Fibroblast of skin of right quadriceps (primary cell): ENCODE measurements around the gene TAB2.
"Not testable (repeated sequence)": the region's sequence is repeated elsewhere in the genome, so short reads cannot be mapped to it uniquely, and the experiment has no call there.

Experiments
- DNase-seq: peaks from one replicate; pipeline ENCODE4 v3.0.0-alpha.2; 2013

TAB2 gene

GRCh38 chr6:149334682-149335160 is 17.2 kb downstream of the TAB2 start:
- DNase-seq, result peak; percentile 82

GRCh38 chr6:149335924-149336608 is 18.6 kb downstream of the TAB2 start:
- peak; percentile 80 for DNase-seq

- DNase-seq, result no peak
These were observed 19.1 kb downstream of the TAB2 start for GRCh38 chr6:149336609-149336928.

GRCh38 chr6:149337320-149337719 is 19.8 kb downstream of the TAB2 start:
- DNase-seq, result no peak

- DNase-seq, result no peak
These were observed 22.7 kb downstream of the TAB2 start for GRCh38 chr6:149340200-149340599.

- no peak for DNase-seq
These were observed 25.0 kb downstream of the TAB2 start for GRCh38 chr6:149342525-149342924.

- DNase-seq, result no peak
These were observed 26.0 kb downstream of the TAB2 start for GRCh38 chr6:149343501-149343900.

GRCh38 chr6:149346078-149346477 is 28.6 kb downstream of the TAB2 start:
- no peak for DNase-seq

- peak; percentile 58 for DNase-seq
These were observed 29.6 kb downstream of the TAB2 start for GRCh38 chr6:149347067-149347466.

- DNase-seq, result not testable (repeated sequence)
These were observed 31.8 kb downstream of the TAB2 start for GRCh38 chr6:149349279-149349678.

GRCh38 chr6:149354009-149354408 is 36.5 kb downstream of the TAB2 start:
- no peak for DNase-seq

- DNase-seq, result no peak
These were observed 38.7 kb downstream of the TAB2 start for GRCh38 chr6:149356081-149356750.

GRCh38 chr6:149357726-149358538 is 40.4 kb downstream of the TAB2 start:
- DNase-seq, result no peak

- no peak for DNase-seq
These were observed 41.9 kb downstream of the TAB2 start for GRCh38 chr6:149359440-149359839.

GRCh38 chr6:149360536-149360935 is 43.0 kb downstream of the TAB2 start:
- no peak for DNase-seq

GRCh38 chr6:149362289-149362688 is 44.8 kb downstream of the TAB2 start:
- DNase-seq, result no peak

- no peak for DNase-seq
These were observed 45.6 kb downstream of the TAB2 start for GRCh38 chr6:149363154-149363553.

GRCh38 chr6:149364557-149364956 is 47.0 kb downstream of the TAB2 start:
- DNase-seq, result no peak

- no peak for DNase-seq
These were observed 47.7 kb downstream of the TAB2 start for GRCh38 chr6:149365197-149365596.

GRCh38 chr6:149366267-149366921 is 48.9 kb downstream of the TAB2 start:
- no peak for DNase-seq

GRCh38 chr6:149368065-149368464 is 50.6 kb downstream of the TAB2 start:
- no peak for DNase-seq

- no peak for DNase-seq
These were observed 53.6 kb downstream of the TAB2 start for GRCh38 chr6:149371154-149371553.

- no peak for DNase-seq
These were observed 54.5 kb downstream of the TAB2 start for GRCh38 chr6:149372062-149372461.
